ENCODE results near the gene RASGRP3.

The RASGRP3 gene

GRCh38 chr2:33603416-33603815 lies 127.0 kb downstream of the RASGRP3 start:
- Histone ChIP-seq H3K27me3 (no peaks in the 10 kb centered on the region), H3K36me3 (no peaks in the 10 kb centered on the region), H3K4me1 (no peaks in the 10 kb centered on the region), H3K9me3 (no peaks in the 10 kb centered on the region), H3K4me3 (ENCODE audit: low read depth, low read length) (no peak overlapping the region)
- DNase-seq = no peak
- TF ChIP-seq CTCF (IDR thresholded peaks at IDR 0.05; ENCODE audit: low read depth, low read length) = no peak

- Histone ChIP-seq H3K36me3 (no peaks in the 10 kb centered on the region), H3K9me3 (no peaks in the 10 kb centered on the region), H3K4me1 (no peaks in the 10 kb centered on the region), H3K4me3 (ENCODE audit: low read depth, low read length) (no peak overlapping the region), H3K27me3 (no peaks in the 10 kb centered on the region)
- no peak for DNase-seq
- no peak for TF ChIP-seq CTCF (IDR thresholded peaks at IDR 0.05; ENCODE audit: low read depth, low read length)
Observed at GRCh38 chr2:33605056-33605455, 128.6 kb downstream of the RASGRP3 start.

GRCh38 chr2:33606100-33606499 lies 129.7 kb downstream of the RASGRP3 start:
- no peaks in the 10 kb centered on the region for H3K36me3 ChIP-seq
- H3K4me3 ChIP-seq (ENCODE audit: low read depth, low read length) = no peak overlapping the region
- DNase-seq = no peak
- no peaks in the 10 kb centered on the region for H3K4me1 ChIP-seq
- TF ChIP-seq CTCF (IDR thresholded peaks at IDR 0.05; ENCODE audit: low read depth, low read length) = no peak
- no peaks in the 10 kb centered on the region for H3K27me3 ChIP-seq
- no peaks in the 10 kb centered on the region for H3K9me3 ChIP-seq

DNA sequence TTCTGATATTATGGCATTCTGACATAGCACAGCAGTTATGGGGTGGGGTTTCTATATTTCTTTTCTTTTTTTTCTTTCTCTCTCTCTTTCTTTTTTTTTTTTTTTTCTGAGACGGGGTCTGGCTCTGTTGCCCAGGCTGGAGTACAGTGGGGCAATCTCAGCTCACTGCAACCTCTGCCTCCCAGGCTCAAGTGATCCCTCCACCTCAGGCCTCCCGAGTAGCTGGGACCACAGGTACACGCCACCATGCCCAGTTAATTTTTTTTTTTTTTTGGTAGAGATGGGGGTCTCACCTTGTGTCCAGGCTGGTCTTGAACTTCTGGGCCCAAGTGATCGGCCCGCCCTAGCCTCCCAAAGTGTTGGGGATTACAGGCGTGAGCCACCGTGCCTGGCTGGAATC lies 130.2 kb downstream of the RASGRP3 start:
- Histone ChIP-seq H3K4me1 (no peaks in the 10 kb centered on the region), H3K36me3 (no peaks in the 10 kb centered on the region), H3K27me3 (no peaks in the 10 kb centered on the region), H3K4me3 (ENCODE audit: low read depth, low read length) (no peak overlapping the region), H3K9me3 (no peaks in the 10 kb centered on the region)
- TF ChIP-seq CTCF (IDR thresholded peaks at IDR 0.05; ENCODE audit: low read depth, low read length) = no peak
- DNase-seq = no peak

- Histone ChIP-seq H3K4me3 (ENCODE audit: low read depth, low read length) (no peak overlapping the region), H3K27me3 (no peaks in the 10 kb centered on the region), H3K9me3 (no peaks in the 10 kb centered on the region), H3K36me3 (no peaks in the 10 kb centered on the region), H3K4me1 (no peaks in the 10 kb centered on the region)
- TF ChIP-seq CTCF (IDR thresholded peaks at IDR 0.05; ENCODE audit: low read depth, low read length) = no peak
- no peak for DNase-seq
Observed at GRCh38 chr2:33607251-33607721, 130.8 kb downstream of the RASGRP3 start.

- DNase-seq = no peak
- H3K36me3 ChIP-seq = no peaks in the 10 kb centered on the region
- no peaks in the 10 kb centered on the region for H3K9me3 ChIP-seq
- no peaks in the 10 kb centered on the region for H3K27me3 ChIP-seq
- no peak overlapping the region for H3K4me3 ChIP-seq (ENCODE audit: low read depth, low read length)
- no peaks in the 10 kb centered on the region for H3K4me1 ChIP-seq
- TF ChIP-seq CTCF (IDR thresholded peaks at IDR 0.05; ENCODE audit: low read depth, low read length) = no peak
Observed at GRCh38 chr2:33607905-33608304, 131.5 kb downstream of the RASGRP3 start.

Measured in BE2C (cell line).